SK-N-SH (cell line): ENCODE measurements around the gene MAP6. TPM values are rescaled to one million over a fixed set of nuclear protein-coding genes. Genes with fewer than 3 reads are reported as not detected.

Source experiments
- CTCF ChIA-PET: fragments of 300-600, 350-600 bp; formaldehyde crosslinking; extraction: SDS; loops from one replicate; lab custom pipeline; 2021; lab: Yijun Ruan, JAX
- POLR2A ChIA-PET: fragments of 350-600 bp; sonication (Branson Sonifier 250); formaldehyde crosslinking; extraction: SDS; loops from one replicate; lab custom pipeline; 2020; ENCODE audit warnings: antibody characterized with exemption, inconsistent platforms; lab: Yijun Ruan, JAX
- DNase-seq: peaks from one replicate; pipeline ENCODE4 v3.0.0; 2012
- H2AFZ ChIP-seq: fragments of 200-600 bp; sonication (generic); 2 replicates; pipeline ENCODE4 v1.8.1; 2016; ENCODE audit warnings: antibody characterized with exemption, mild to moderate bottlenecking, low read depth
- H3F3A ChIP-seq: fragments of 200-600 bp; sonication (generic); replicated peaks from 2 replicates; pipeline ENCODE3; 2016; ENCODE audit warnings: antibody characterized with exemption, mild to moderate bottlenecking; ENCODE audit not compliant: insufficient read depth
- H3K27ac ChIP-seq, 2 experiments: fragments of 200-500 bp in 1 of 2; fragments of 200-600 bp in 1 of 2; sonication (Bioruptor generic) in 1 of 2; sonication (generic), shearing (Covaris generic) in 1 of 2; 2 replicates each; pipeline versions ENCODE4 v1.5.1 to v1.6.1; 2014 to 2016; ENCODE audit warnings: low read depth in 2 of 2, inconsistent platforms in 1 of 2, low read length in 1 of 2, mild to moderate bottlenecking in 1 of 2, mixed read lengths in 1 of 2
- H3K27me3 ChIP-seq: fragments of 200-600 bp; sonication (generic), shearing (Covaris generic); 2 replicates; pipeline ENCODE4 v1.6.1; 2016; ENCODE audit warnings: mixed run types; ENCODE audit not compliant: insufficient read depth
- H3K36me3 ChIP-seq, 2 experiments: fragments of 200-500 bp in 1 of 2; fragments of 200-600 bp in 1 of 2; sonication (Bioruptor generic) in 1 of 2; sonication (generic) in 1 of 2; replicated peaks in 1 of 2; 2 replicates each; pipeline versions ENCODE3 to v1.5.1; 2014 to 2016; ENCODE audit warnings: low read length in 1 of 2, mild to moderate bottlenecking in 1 of 2; ENCODE audit not compliant: insufficient read depth in 2 of 2, control insufficient read depth in 1 of 2
- H3K4me1 ChIP-seq, 2 experiments: fragments of 200-500 bp in 1 of 2; fragments of 200-600 bp in 1 of 2; sonication (Bioruptor generic) in 1 of 2; sonication (generic), shearing (Covaris generic) in 1 of 2; 2 replicates each; pipeline versions ENCODE4 v1.5.1 to v1.6.1; 2014 to 2016; ENCODE audit warnings: low read depth in 1 of 2, low read length in 1 of 2, mixed run types in 1 of 2; ENCODE audit not compliant: insufficient read depth in 2 of 2, control insufficient read depth in 1 of 2
- H3K4me2 ChIP-seq: fragments of 200-600 bp; sonication (generic), shearing (Covaris generic); 2 replicates; pipeline ENCODE4 v1.6.1; 2017; ENCODE audit warnings: mixed run types
- H3K4me3 ChIP-seq, 2 experiments: fragments of 200-500 bp in 1 of 2; fragments of 200-600 bp in 1 of 2; sonication (Bioruptor generic) in 1 of 2; sonication (generic), shearing (Covaris generic) in 1 of 2; 2 replicates each; pipeline versions ENCODE4 v1.5.1 to v1.8.1; 2014 to 2016; ENCODE audit warnings: low read depth in 2 of 2, inconsistent platforms in 1 of 2, low read length in 1 of 2, mild to moderate bottlenecking in 1 of 2, mixed read lengths in 1 of 2, moderate library complexity in 1 of 2
- H3K79me2 ChIP-seq: fragments of 200-600 bp; sonication (generic); 2 replicates; pipeline ENCODE4 v1.8.1; 2017; ENCODE audit warnings: mild to moderate bottlenecking; ENCODE audit not compliant: insufficient read depth
- H3K9ac ChIP-seq: fragments of 200-600 bp; sonication (generic); 2 replicates; pipeline ENCODE4 v1.6.1; 2017; ENCODE audit warnings: mixed run types
- H3K9me2 ChIP-seq: fragments of 200-600 bp; sonication (generic); 2 replicates; pipeline ENCODE4 v1.6.1; 2017; ENCODE audit warnings: mixed run types
- H3K9me3 ChIP-seq: fragments of 200-600 bp; sonication (generic); 2 replicates; pipeline ENCODE4 v1.6.1; 2017; ENCODE audit warnings: mixed run types, mild to moderate bottlenecking, moderate library complexity
- H4K20me1 ChIP-seq: fragments of 200-600 bp; sonication (generic); 2 replicates; pipeline ENCODE4 v1.6.1; 2017; ENCODE audit warnings: mild to moderate bottlenecking, mixed run types; ENCODE audit not compliant: insufficient read depth
- EP300 ChIP-seq, 2 experiments: IDR thresholded peaks; 2 replicates each; pipeline versions ENCODE4 v1.4.0 to v1.6.1; 2012; ENCODE audit warnings: borderline replicate concordance in 1 of 2, low read depth in 1 of 2, low read length in 1 of 2
- EZH2phosphoT487 ChIP-seq: fragments of 200-600 bp; sonication (generic); IDR thresholded peaks from 2 replicates; pipeline ENCODE4 v1.6.1; 2017; ENCODE audit warnings: low read depth, mixed run types, mild to moderate bottlenecking, antibody characterized with exemption, moderate library complexity, borderline replicate concordance
- FOSL2 ChIP-seq: IDR thresholded peaks from 2 replicates; pipeline ENCODE4 v1.4.0; 2012; ENCODE audit warnings: low read depth, mild to moderate bottlenecking, moderate library complexity, borderline replicate concordance
- FOXM1 ChIP-seq: IDR thresholded peaks from 2 replicates; pipeline ENCODE4 v1.4.0; 2012; ENCODE audit warnings: low read depth, mild to moderate bottlenecking
- GABPA ChIP-seq: IDR thresholded peaks from 2 replicates; pipeline ENCODE4 v1.4.0; 2012; ENCODE audit warnings: low read depth, mild to moderate bottlenecking
- GATA2 ChIP-seq: sonication (generic); formaldehyde crosslinking; IDR thresholded peaks from 2 replicates; pipeline ENCODE4 v1.5.0; 2020; ENCODE audit warnings: mild to moderate bottlenecking, missing genetic modification reagents
- JUND ChIP-seq: IDR thresholded peaks from 2 replicates; pipeline ENCODE4 v1.4.0; 2012
- MXI1 ChIP-seq: IDR thresholded peaks from 2 replicates; pipeline ENCODE4 v1.6.1; 2012; ENCODE audit warnings: mild to moderate bottlenecking, low read depth, low read length, improper control_type of control experiment
- NFIC ChIP-seq: IDR thresholded peaks from 2 replicates; pipeline ENCODE4 v1.4.0; 2012; ENCODE audit warnings: borderline replicate concordance
- NRF1 ChIP-seq: IDR thresholded peaks from 2 replicates; pipeline ENCODE4 v1.6.1; 2012; ENCODE audit warnings: low read depth, mild to moderate bottlenecking, low read length
- RAD21 ChIP-seq: IDR thresholded peaks from 2 replicates; pipeline ENCODE4 v1.6.1; 2012; ENCODE audit warnings: mild to moderate bottlenecking, low read length
- SIN3A ChIP-seq: IDR thresholded peaks from 2 replicates; pipeline ENCODE4 v1.6.1; 2012; ENCODE audit warnings: low read depth, mild to moderate bottlenecking, low read length, moderate library complexity, borderline replicate concordance
- TCF12 ChIP-seq: IDR thresholded peaks from 2 replicates; pipeline ENCODE4 v1.4.0; 2012
- YY1 ChIP-seq: IDR thresholded peaks from 2 replicates; pipeline ENCODE4 v1.4.0; 2012; ENCODE audit warnings: low read depth, mild to moderate bottlenecking
- WGBS: methylation state at CpG from one replicate; pipeline ENCODE4 v1.1.6; 2017; ENCODE audit warnings: low lambda C conversion rate; 5-methylcytosine and 5-hydroxymethylcytosine counted together
- polyA plus RNA-seq, 3 experiments: library from polyadenylated mRNA; depleted of rRNA; stranded (reverse); fragments of >200 nt; gene quantifications; 2 replicates each; pipeline ENCODE4 v1.2.3, GENCODE V29; 2012
- TF ChIP-seq, protein P1 (sequence below): IDR thresholded peaks from 2 replicates; pipeline ENCODE4 v1.4.0; 2012; ENCODE audit warnings: low read depth, borderline replicate concordance
- TF ChIP-seq, protein P2 (sequence below): fragments of 150-350 bp; IDR thresholded peaks from 2 replicates; pipeline ENCODE4 v1.6.1; 2017; ENCODE audit warnings: antibody characterized with exemption, low read length, low read depth, borderline replicate concordance
- TF ChIP-seq, protein P3 (sequence below): IDR thresholded peaks from 2 replicates; pipeline ENCODE4 v1.4.0; 2012; ENCODE audit warnings: low read depth, borderline replicate concordance

The MAP6 gene
- polyA plus RNA-seq, 1 of the 3 experiments (the other 2 are of a cell fraction) = 11.1 TPM

- TF ChIP-seq, protein P1, sequence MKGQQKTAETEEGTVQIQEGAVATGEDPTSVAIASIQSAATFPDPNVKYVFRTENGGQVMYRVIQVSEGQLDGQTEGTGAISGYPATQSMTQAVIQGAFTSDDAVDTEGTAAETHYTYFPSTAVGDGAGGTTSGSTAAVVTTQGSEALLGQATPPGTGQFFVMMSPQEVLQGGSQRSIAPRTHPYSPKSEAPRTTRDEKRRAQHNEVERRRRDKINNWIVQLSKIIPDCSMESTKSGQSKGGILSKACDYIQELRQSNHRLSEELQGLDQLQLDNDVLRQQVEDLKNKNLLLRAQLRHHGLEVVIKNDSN = no peak
These were observed 67.3 kb downstream of the MAP6 start (continued) for GRCh38 chr11:75601494-75601893.

DNA sequence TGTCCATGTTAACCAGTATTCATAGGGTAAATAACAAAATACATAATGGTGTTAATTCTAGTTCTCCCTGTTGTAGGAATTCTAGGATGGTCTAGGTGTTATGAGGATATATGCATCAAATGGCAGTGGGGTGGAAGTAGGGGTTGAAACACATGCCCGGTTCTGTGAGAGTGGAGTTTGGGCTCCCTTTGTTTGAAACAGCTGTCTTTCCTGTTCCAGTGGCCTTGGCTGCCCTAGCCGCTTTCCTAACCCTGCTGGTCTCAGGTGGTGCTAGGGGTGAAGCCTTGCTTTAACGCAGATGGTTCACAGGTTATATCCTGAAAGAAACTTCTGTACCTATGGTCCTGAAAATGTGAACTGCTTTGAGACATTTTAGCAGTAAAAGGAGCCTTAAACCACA lies 68.5 kb downstream of the MAP6 start:
- WGBS = 100% methylated on average over 3 of the region's 3 CpGs
- Histone ChIP-seq H3K27me3 (no peaks in the 10 kb centered on the region), H3K4me3 (no peak overlapping the region), H3K36me3 (no peaks in the 10 kb centered on the region), H3F3A (peaks cover 25% of the 10 kb centered on the region), H3K9me2 (no peaks in the 10 kb centered on the region), H4K20me1 (no peaks in the 10 kb centered on the region), H2AFZ (no peak overlapping the region), H3K27ac (no peak overlapping the region), H3K9ac (no peak overlapping the region), H3K79me2 (no peaks in the 10 kb centered on the region), H3K9me3 (no peaks in the 10 kb centered on the region), H3K4me2 (no peak overlapping the region), H3K4me1 (peaks cover 30 to 36% of the 10 kb centered on the region in 2 experiments)
- ChIA-PET POLR2A (no interaction called here), CTCF (interaction anchor here (1.6 kb wide), 1 partner anchor 23 kb away, joined by 6 read pairs; no protein-coding TSS in a partner anchor)
- TF ChIP-seq, protein P2, sequence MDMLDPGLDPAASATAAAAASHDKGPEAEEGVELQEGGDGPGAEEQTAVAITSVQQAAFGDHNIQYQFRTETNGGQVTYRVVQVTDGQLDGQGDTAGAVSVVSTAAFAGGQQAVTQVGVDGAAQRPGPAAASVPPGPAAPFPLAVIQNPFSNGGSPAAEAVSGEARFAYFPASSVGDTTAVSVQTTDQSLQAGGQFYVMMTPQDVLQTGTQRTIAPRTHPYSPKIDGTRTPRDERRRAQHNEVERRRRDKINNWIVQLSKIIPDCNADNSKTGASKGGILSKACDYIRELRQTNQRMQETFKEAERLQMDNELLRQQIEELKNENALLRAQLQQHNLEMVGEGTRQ = no peak
- TF ChIP-seq SIN3A (no peak), EP300 (IDR thresholded peaks at IDR 0.05; ENCODE audit: borderline replicate concordance in 1 of 2, low read depth in 1 of 2, low read length in 1 of 2) (no peak), GATA2 (CRISPR knock-in tag) (no peak), JUND (no peak), TCF12 (no peak), RAD21 (no peak), FOXM1 (no peak), MXI1 (no peak), GABPA (no peak), NRF1 (no peak), EZH2phosphoT487 (no peak), NFIC (no peak), FOSL2 (no peak), YY1 (no peak)
- TF ChIP-seq, protein P1 = no peak
- TF ChIP-seq, protein P3, sequence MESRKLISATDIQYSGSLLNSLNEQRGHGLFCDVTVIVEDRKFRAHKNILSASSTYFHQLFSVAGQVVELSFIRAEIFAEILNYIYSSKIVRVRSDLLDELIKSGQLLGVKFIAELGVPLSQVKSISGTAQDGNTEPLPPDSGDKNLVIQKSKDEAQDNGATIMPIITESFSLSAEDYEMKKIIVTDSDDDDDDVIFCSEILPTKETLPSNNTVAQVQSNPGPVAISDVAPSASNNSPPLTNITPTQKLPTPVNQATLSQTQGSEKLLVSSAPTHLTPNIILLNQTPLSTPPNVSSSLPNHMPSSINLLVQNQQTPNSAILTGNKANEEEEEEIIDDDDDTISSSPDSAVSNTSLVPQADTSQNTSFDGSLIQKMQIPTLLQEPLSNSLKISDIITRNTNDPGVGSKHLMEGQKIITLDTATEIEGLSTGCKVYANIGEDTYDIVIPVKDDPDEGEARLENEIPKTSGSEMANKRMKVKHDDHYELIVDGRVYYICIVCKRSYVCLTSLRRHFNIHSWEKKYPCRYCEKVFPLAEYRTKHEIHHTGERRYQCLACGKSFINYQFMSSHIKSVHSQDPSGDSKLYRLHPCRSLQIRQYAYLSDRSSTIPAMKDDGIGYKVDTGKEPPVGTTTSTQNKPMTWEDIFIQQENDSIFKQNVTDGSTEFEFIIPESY = no peak
- DNase-seq = no peak
